Measurements from ENCODE around the gene DIPK1B.

The DIPK1B gene

DNA sequence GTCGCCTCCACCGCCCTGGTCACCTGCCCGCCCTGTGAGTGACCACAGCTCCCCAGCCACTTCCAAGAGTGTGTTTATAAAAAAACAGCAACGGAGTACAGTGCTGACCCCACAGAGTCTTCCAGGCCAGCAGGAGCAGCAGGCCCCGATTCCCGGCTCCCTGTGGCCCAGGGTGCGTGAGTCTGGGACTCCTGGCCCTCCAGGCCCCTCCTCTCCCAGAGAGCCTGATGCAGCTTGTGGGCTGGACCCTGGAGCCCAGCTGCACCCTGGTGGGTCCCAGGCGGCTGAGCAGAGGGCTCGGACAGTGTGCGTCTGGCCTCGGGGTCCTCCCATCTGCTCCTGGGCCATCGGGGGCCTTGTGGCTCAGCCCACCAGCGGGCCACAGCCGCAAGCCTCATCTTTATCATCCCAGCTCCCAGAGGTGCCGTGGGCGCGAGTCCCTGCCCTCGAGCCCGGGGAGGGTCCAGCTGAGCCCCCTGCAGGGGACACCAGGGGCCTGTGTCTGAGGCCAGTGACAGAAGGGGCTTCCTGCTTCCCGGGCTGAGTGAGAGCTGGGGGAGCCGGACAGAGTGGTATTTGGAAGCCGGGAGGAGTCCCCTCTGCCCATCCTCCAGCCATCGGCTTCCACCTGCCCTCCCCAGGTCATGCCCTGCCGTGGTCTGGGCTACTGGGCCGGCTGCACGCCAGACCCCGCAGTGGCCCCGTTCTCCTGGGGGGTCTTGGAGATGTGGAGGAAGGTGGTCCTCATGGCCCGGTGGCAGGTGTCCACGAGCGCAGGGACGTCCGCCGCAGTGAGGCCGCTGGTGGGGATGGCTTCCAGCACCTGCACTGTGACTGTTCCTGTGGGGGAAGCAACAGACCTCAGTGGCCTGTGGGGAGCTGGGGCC, 39.0 kb upstream of the DIPK1B start:
- DNase-seq, result no peak

DNA sequence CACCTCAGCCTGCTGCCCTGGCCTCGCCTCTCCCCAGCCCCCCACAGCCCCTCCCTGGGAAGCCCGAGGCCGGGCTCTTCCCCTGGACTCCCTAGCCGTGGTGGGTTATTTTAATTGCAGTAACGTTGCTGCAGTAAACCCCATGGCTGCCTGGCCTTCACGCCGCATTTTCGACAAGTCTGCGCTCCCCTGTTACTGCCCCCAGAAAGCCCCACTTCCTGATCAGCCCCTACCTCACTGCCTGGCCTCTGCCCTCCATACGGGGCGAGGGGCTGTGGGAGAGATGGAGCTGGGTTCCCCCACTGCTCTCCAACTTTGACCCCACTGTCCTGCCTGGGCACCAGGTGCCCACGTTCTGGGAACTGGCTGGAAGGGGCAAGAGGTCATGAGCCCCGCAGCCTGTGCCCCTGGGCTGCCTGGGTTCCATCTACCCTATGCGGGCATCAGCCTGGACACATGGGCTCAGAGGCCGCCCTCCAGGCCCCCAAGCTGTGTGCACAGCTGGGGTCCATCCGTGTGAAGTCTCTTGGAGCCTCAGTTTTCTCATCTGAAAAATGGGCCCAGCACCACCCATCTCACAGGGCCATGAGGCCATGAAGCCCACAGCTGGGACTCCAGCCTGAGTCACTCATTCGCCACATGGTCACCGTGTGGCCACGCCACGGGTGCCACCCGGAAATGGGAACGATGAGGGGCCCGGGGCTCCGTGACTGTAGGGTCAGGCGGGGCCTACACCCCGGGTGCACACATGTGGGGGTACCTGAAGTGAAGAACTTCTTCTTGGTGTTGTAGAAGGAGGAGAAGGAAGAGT, 38.2 kb upstream of the DIPK1B start:
- DNase-seq, result no peak

DNA sequence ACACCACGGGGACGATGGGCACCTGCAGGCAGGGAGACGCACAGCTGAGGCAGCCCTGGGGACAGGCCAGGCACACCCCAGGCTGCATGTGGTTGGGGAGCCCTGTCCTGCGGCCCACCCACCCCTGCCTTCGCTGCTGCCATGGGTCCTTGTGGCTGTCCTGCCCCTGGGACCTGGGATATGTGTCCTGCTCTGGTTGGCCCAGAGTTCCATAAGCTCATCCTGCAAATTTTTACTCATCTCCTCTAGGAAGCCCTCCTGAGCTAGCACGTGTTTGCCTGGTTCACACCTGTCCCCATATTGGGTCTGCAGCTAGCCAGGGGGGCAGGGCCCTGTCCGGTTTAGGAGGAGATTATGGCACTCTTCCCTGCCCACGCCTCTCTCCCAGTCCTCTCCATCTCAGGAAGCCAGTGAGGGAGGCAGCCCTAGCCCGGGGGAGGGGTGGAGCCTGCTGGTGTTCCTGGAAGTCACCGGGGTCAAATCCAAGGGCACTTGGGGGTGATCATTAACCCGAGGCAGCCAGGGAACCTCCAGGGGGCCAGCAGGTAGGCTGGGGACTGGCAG, 37.5 kb upstream of the DIPK1B start:
- DNase-seq, result no peak

DNA sequence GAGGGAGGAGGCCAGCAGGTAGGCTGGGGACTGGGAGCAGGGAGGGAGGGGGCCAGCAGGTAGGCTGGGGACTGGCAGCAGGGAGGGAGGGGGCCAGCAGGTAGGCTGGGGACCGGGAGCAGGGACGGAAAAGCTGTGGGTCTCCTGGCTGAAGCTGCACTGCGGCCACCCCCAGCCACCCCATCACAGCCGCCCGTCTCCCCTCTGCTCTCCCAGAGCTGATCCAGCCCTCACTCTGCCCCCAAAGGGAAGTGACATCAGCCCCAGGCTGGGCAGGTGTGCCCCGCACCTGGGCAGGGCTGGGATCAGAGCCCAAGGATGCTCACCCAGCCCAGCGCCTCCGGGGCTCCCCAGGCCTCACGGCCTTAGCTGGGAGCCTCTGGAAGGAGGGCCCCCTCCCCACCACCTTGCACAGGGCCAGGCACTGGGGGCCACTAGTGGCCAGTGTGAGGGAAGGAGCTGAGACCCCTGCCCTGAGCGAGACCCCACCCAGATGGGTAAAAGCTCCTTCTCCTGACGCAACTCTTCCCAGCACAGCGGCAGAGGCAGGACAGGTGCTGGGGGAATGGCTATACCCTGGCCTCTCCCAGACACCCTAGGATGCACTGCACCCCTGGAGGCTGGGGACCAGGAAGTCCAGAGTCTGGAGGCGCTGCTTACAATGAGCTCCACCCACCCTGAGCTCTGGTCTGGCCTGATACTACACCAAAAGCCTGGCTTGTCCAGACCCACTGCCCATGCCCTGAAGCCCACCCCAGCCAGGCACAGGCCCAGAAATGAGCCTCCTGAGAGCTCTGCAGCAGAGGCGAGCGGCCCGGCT, 36.7 kb upstream of the DIPK1B start:
- no peak for DNase-seq

DNA sequence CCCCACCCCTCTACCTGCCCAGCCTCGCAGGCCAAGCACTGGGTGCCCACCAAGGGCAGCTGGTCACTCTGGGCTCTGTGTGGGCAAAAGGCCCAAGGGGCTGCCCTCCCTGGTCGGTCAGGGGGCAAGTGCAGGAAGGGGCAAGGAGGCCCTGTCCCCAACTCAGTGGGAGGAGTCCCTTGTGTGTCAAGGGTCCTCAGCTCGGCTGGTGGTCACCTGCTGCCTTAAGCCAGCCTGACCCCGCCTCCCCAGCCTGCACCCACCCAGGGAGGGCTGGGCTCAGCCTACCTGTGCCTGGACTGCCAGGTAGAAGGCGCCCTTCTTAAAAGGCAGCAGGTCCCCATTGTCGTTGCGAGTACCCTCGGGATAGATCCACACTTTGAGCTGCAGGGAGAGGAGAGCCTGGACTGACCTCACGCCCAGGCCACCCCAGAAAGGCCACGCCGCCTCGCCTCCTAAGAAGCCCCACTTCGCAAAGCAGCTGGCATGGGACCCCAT, 36.0 kb upstream of the DIPK1B start:
- no peak for DNase-seq

DNA sequence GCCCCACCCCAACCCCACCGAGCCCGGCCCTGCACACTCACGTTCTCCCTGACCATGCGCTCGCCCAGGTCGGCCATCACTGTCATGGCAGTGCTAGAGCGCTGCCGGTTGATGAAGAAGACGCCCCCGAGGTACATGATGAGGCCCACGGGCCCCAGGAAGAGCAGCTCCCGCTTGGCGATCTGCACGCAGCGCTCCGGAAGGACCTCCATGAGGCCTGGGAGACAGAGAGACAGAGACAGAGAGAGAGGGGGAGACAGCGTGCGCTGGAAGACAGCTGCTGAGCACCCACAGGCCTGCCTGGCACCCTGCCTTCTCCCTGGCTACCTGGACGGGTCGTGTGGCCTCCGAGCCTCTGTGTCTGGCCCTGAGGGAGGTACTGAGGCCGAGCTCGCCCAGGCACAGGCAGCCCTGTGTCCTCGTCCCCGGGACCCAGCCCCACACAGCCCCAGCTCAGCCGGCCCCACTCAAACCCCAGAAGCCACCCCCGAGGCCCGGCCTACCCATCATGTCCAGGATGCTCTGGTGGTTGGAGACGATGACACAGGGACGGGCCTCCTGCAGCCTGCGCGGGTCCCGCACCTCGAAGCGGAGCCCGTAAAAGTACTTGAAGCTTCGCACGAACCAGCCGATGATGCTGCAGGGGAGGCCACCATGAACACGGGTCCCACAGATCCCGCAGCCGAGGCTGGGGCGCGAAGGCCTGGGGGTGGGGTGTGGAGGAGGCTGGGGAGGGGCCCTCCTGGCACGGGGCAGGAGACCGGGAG, 35.3 kb upstream of the DIPK1B start:
- no peak for DNase-seq

DNA sequence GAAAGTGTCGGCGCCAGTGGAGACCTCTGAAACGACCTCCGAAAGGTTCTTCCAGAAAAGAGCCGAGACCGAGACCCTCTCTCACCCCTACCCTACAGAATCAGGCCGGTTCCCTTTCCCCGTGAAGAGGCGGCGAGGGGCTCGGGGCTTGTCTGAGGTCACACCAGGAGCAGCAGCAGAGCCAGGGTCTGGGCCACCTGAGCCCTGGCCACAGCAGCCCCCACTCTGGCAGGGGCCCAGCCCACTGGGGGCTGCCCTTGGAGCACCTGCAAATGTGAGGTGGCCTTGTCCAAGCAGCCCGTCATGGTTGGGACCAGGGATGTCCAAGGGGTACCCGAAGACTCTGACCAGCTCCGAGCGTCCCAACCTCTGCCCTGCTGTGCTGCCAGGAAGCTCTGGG, 34.3 kb upstream of the DIPK1B start:
- no peak for DNase-seq

DNA sequence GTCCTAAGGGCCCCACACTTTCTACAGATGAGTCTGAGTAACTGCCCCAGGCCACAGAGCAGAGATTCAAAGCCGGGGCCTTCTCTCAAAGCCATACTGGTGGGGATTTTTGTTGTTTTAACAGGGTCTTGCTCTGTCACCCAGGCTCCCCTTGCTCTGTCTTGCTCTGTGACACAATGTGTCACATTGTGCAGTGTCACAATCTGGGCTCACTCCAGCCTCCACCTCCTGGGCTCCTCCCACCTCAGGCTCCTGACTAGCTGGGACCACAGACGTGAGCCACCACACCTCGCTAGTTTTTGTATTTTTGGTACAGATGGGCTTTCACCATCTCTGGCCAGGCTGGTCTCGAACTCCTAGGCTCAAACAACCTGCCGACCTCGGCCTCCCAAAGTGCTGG, 33.7 kb upstream of the DIPK1B start:
- DNase-seq, result no peak

DNA sequence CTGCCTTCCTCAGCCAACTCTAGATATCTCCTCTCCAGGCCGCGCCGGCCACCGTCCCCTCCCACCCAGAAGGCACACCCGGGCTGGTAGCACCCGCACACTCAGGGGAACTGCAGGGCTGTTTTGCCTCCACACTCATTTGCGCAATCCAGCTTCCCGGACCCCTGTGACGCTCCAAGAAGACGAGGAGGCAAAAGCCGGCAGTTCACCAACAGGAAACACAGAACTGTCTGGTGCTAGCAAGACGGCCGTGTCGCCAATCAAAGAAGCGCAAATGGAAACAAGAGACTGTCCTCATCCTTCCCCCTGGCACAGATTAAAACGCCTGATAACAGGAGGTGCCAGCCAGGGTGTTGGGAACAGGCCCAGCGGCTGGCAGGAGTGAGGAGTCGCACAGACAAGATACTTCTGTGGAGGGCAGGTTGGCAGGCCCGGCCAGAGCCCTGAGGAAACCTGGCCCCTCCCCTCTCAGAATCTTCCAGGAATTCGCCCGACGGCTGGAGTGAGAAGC, 32.9 kb upstream of the DIPK1B start:
- DNase-seq, result no peak

DNA sequence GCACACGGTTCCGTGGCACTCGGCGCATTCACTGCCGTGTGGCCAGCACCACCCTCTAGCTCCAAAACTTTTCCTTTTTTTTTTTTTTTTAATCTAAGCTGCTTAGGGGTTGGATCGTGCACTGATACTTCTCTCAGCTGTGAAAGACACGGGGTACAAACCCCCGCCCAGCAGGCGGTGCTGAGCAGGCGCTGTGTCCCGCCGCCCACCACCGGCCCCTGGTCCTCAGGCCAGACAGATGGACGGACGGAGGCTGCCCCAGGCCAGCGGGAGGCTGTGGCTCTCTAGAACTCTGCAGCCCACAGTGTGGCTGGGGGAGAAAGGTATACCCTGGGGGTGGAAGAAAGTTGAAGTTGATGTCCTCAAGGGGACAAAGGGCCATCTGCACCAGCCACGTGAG, 31.3 kb upstream of the DIPK1B start:
- no peak for DNase-seq

DNA sequence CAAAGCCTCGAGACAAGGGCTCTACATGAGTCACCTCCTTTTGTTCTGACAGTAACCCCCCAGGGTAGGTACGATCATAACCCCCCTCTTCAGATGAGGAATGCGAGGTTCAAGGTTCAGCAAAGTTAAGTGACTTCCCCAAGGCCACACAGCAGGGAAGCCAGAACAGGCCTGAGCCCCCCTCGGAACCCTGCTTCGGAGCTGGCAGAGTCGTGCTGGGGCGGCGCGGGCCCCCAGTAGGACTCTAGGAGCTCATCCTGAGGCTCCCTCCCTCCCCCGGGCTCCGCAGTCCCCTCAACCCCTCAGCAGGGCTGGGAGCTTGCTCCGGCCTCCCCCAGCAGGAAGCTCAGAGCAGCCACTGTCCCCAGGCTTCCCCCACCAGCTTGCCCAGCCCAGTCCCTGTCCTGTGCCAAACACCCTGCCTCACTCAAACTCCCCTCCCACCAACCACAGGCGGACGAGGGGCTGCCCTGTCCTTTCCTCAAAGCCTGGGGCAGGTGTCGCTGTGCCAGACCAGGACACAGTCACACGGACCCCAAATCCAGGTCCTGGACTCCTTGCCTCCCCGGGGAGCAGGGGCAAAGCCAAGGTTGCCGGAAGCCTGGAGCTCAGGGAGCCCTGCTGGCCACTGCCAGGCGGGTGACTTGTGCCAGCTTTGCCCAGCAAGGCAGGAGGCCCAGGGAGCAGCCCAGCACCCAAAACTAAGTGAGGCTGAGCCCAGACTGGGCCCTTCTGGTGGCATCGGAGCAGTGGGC, 30.2 kb upstream of the DIPK1B start:
- DNase-seq, result no peak

DNA sequence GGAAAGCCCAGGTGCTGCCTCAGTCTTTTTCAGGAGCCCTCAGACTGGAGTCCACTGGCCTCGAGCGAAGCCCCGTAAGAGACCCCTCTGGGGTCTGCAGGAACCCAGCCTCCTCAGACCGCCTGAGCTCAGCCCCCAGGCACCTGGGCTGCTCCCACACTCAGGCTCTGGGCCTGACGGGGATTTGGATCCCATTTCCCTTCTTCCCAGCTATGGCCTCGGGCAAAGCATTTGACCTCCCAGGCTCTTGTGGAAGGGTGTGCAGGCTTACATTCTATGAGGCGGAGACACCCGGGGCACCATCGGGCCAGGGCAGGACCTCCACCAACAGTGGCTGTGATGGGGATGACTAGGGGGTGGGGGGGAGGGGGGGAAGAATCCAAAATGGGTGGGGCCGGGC, 29.7 kb upstream of the DIPK1B start:
- DNase-seq, result no peak

DNA sequence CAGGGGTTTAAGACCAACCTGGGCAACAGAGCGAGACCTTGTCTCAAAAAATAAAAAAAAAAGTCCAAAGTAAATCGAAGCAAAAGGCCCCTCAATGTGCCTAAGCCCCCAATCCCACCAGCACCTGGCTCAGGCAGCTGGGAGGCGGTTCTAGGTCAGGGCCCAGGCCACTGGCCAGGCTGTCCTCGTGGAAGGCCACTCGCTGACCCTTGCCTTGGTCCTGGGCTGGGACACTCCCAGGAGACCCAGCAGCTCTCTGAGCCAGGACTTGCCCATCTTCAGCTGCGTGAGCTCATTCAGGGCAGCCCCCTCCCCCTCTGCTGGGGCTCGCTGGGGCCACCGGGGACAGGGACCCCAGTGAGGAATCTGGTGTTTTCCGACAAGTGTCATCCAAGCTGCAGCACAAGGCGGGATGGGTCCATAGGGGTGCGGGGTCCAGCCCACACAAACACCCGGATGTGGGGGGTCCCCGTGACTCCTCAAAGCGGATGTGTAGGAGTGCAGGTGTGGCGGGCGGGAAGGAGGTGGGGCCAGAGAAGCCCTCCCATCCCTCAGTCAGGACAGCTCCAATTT, 29.1 kb upstream of the DIPK1B start:
- DNase-seq, result no peak

DNA sequence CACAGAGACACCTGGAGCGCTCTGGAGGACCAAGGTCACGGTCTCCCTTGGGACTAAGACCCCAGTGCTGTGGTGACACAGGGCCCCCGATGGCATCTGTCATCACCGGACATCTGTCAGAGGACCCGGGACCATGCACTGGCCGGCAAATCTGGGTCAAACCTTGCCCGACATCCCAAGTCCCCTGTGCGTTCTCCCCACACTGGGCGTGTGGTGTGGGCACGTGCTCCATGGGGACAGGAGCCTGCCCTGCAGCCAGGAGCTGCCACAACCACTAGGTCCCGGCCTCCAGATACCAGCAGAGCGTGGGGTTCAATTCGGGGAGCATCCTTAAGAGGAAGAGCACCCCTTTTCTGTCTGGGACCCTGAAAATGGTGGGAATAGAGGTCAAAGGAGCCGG, 28.6 kb upstream of the DIPK1B start:
- DNase-seq, result no peak

DNA sequence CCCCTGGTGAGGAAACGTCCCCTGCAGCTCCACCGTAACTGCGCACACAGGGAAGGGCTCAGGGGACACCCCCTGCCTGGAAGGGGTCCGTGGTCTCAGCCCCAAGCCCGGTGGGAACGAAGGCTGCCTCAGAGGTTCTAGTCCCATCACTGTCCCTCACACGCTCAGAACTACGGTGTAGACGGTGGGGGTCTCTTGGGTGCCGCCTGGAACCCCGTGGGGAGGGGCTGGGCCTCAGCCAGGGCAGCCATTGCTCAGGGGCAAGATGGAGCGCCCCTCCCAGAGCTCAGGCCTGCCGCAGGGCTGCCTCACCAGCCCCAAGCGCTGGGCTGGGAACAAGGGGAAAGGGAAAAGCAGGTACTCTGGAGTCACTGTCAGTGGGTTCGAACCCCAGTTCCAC, 28.0 kb upstream of the DIPK1B start:
- no peak for DNase-seq

DNA sequence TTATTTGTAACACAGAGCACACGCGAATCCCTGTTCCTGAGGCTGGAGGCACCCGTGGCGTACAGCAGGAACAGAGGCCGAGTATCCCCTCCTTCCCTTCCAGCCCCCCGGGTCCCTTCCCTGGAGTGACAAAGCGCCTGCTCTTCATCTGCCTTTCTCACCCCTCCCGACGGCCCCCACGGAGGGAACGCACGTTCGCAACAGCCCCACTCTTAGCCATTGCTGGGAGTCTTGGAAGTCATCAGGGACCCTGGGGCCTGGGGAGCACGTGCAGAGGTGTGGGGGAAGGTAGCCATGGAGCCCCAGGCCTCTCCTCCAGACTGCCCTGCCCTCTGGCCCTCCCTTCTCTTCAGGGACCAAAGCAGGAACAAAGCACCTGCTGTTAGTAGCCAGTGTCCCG, 27.6 kb upstream of the DIPK1B start:
- DNase-seq, result no peak

DNA sequence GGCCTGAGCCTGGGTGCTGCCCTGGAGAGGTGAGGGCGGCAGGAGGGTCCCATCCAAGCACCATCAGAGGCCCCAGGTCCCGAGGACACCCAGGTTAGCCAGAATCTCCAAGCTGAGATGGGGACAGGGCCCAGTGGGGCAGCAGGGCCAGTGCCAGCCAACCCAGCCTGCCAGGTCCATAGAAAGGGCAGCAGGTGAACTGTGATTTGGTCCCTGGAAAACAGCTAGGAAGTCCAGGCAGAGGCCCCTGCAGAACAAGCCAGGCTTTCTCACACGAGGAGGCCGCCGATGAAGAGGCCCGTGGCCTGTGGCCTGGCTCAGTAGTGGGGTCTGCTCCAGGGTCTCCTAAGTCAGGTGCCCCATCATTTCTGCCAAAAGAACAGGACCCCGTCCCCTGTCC, 27.2 kb upstream of the DIPK1B start:
- no peak for DNase-seq

DNA sequence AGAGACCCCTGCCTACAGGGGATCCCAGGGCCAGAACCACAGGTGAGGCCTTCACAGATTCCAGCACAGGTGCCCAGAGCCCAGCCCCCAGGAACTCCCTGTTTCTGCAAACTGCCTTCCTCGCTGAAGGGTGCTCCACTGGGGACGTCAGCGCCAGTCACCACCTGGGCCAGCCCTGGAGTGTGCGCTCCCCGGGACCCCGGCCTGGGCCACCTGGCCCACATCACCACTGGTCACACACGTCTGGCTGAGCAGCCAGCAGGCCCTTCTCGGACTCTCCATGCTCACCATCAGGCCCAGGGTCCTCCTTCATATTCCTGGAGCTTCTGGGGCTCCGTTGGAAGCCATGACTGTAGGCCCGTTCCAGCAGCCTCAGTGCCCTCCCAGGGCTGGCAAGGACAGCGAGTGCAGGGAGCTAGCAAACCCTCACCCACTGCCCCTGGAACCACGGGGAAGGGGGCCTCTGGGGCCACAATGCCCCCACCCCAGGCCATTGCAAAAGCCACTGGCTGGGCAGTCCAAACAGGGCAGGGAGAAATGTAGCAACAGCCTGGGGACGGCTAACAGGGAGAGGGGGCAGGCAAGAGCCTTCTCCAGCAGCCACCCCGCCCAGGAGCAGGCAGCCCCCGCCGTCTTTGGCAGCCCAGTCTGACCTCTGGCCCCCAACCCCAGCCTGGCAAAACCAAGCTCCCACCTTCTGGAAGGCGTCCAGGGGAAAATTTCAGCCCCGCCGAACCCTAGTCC, 26.4 kb upstream of the DIPK1B start:
- DNase-seq, result no peak

DNA sequence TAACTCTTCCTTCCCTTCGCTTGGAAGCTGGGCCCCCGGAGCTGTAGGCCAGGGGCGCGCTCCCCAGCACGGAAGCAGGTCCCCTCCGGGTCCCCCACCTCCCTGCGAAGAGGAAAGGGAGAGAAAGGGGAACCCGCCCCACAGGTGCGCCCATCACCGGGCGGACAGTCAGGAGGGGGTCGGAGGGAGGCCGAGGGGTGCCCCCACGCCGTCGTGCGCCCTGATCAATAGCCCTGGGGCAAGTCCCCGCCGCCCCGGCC, 25.9 kb upstream of the DIPK1B start:
- DNase-seq, result no peak

All from NCI-H748 treated with DMSO at 0.1 percent for 48 hours (cell line).